Endothelial cell of umbilical vein (primary cell): ENCODE data around the gene DCUN1D4. TPM values are rescaled to one million over a fixed set of nuclear protein-coding genes. Genes with fewer than 3 reads are reported as not detected.

Source experiments
- BruUV-seq: library from RNA; stranded (reverse); fragments of 400-500 nt; replicated peaks from 2 replicates; lab custom pipeline; 2021; lab: Mats Ljungman, UMichigan
- CTCF ChIA-PET: fragments of 300-600, 350-600 bp; sonication (Branson Sonifier 250); formaldehyde crosslinking; loops from one replicate; lab custom pipeline; 2021; ENCODE audit warnings: antibody characterized with exemption, inconsistent platforms; lab: Charles Lee
- POLR2A ChIA-PET: fragments of 300-600, 350-600 bp; sonication (Branson Sonifier 250); formaldehyde crosslinking; loops from one replicate; lab custom pipeline; 2021; ENCODE audit warnings: antibody characterized with exemption, inconsistent platforms; lab: Charles Lee
- DNase-seq: peaks from one replicate; pipeline ENCODE4 v3.0.0-alpha.2; 2011; ENCODE audit warnings: low read depth, low spot score
- FAIRE-seq: peaks from 2 replicates; lab custom pipeline; 2011; peaks lifted over from hg19 to GRCh38; lab: Jason Lieb, UNC
- H2AFZ ChIP-seq: 2 replicates; pipeline ENCODE4 v1.6.0; 2012; ENCODE audit warnings: low read depth, low read length, control low read depth, inconsistent platforms
- H3K27ac ChIP-seq: 2 replicates; pipeline ENCODE4 v1.5.1; 2011; ENCODE audit warnings: low read depth, mild to moderate bottlenecking, control low read depth, low read length, moderate library complexity; ENCODE audit not compliant: insufficient read depth
- H3K27me3 ChIP-seq, 2 experiments: 2 replicates each; pipeline versions ENCODE4 v1.6.0 to v1.6.1; 2011; ENCODE audit warnings: low read length in 2 of 2, mixed read lengths in 1 of 2; ENCODE audit not compliant: control insufficient read depth in 2 of 2, insufficient read depth in 2 of 2
- H3K36me3 ChIP-seq, 2 experiments: 2 replicates in 1 of 2; 3 replicates in 1 of 2; pipeline ENCODE4 v1.5.1; 2011; ENCODE audit warnings: low read length in 2 of 2, mild to moderate bottlenecking in 1 of 2, moderate library complexity in 1 of 2; ENCODE audit not compliant: control insufficient read depth in 2 of 2, insufficient read depth in 2 of 2; ENCODE audit errors: extremely low read depth in 1 of 2
- H3K4me1 ChIP-seq: 3 replicates; pipeline ENCODE4 v1.5.1; 2011; ENCODE audit warnings: mild to moderate bottlenecking, low read length; ENCODE audit not compliant: control insufficient read depth, insufficient read depth; ENCODE audit errors: extremely low read depth
- H3K4me2 ChIP-seq: 2 replicates; pipeline ENCODE4 v1.6.1; 2011; ENCODE audit warnings: low read length, control low read depth, mixed read lengths; ENCODE audit not compliant: insufficient read depth
- H3K4me3 ChIP-seq, 3 experiments: fragments of 200-600 bp in 1 of 3; sonication (generic), shearing (Covaris generic) in 1 of 3; replicated peaks in 1 of 3; 2 replicates each; pipeline ENCODE4 v1.5.1; 2011 to 2016; ENCODE audit warnings: control low read depth in 3 of 3, low read length in 3 of 3, mild to moderate bottlenecking in 2 of 3, inconsistent platforms in 1 of 3, low read depth in 1 of 3, moderate library complexity in 1 of 3; ENCODE audit not compliant: insufficient read depth in 1 of 3
- H3K79me2 ChIP-seq: 2 replicates; pipeline ENCODE4 v1.6.0; 2012; ENCODE audit warnings: low read length, inconsistent platforms; ENCODE audit not compliant: control insufficient read depth, insufficient read depth
- H3K9ac ChIP-seq: replicated peaks from 2 replicates; pipeline ENCODE3; 2011; ENCODE audit warnings: low read length, control low read depth; ENCODE audit not compliant: insufficient read depth; ENCODE audit errors: extremely low read depth
- H3K9me1 ChIP-seq: replicated peaks from 3 replicates; pipeline ENCODE4 v1.6.0; 2011; ENCODE audit warnings: mild to moderate bottlenecking, low read length; ENCODE audit not compliant: control insufficient read depth, insufficient read depth; ENCODE audit errors: extremely low read depth
- H3K9me3 ChIP-seq: replicated peaks from 2 replicates; pipeline ENCODE4 v1.5.1; 2012; ENCODE audit warnings: low read length, inconsistent platforms; ENCODE audit not compliant: control insufficient read depth, insufficient read depth
- H4K20me1 ChIP-seq: replicated peaks from 2 replicates; pipeline ENCODE3; 2011; ENCODE audit warnings: mild to moderate bottlenecking, low read length; ENCODE audit not compliant: control insufficient read depth, insufficient read depth; ENCODE audit errors: extremely low read depth
- EZH2 ChIP-seq: IDR thresholded peaks from 2 replicates; pipeline ENCODE4 v1.6.1; 2012; ENCODE audit warnings: borderline replicate concordance, low read depth, mild to moderate bottlenecking, moderate library complexity, low read length, inconsistent platforms; ENCODE audit not compliant: severe bottlenecking
- FOS ChIP-seq: IDR thresholded peaks from 2 replicates; pipeline ENCODE4 v1.6.1; 2011; ENCODE audit warnings: mild to moderate bottlenecking, low read length, moderate library complexity, borderline replicate concordance; ENCODE audit not compliant: insufficient read depth
- JUN ChIP-seq: IDR thresholded peaks from 2 replicates; pipeline ENCODE4 v1.6.1; 2011; ENCODE audit warnings: borderline replicate concordance, low read depth; ENCODE audit not compliant: insufficient read length, insufficient read depth
- MYC ChIP-seq: IDR thresholded peaks from one replicate; pipeline ENCODE4 v1.6.1; 2011; ENCODE audit warnings: mild to moderate bottlenecking, low read depth, low read length
- POLR2A ChIP-seq: IDR thresholded peaks from 2 replicates; pipeline ENCODE4 v1.6.1; 2012; ENCODE audit warnings: low read depth, mild to moderate bottlenecking, control low read depth, low read length
- dilution Hi-C: fragments of 300-500 bp; cut with MboI; formaldehyde crosslinking; loops from one replicate; pipeline ENCODE4 v1.15.0; 2019; ENCODE audit warnings: low sequenced_read_pairs; ENCODE audit not compliant: extremely low pct_ligation_motif_present
- intact Hi-C: fragments of 100-400 bp; cut with micrococcal nuclease; formaldehyde crosslinking; loops from one replicate; pipeline ENCODE4 v1.10.0; 2022
- polyA plus RNA-seq, 4 experiments: library from polyadenylated mRNA; depleted of rRNA in 3 of 4; stranded (reverse) in 3 of 4; unstranded in 1 of 4; fragments of >200 nt; gene quantifications; 2 replicates each; pipeline versions ENCODE4 v1.2.1 to v1.2.3, GENCODE V29; 2011 to 2012; ENCODE audit warnings: missing spikeins in 1 of 4
- total RNA-seq: library from RNA; stranded (reverse); gene quantifications from 2 replicates; pipeline ENCODE4 v1.2.3, GENCODE V29; 2021
- TF ChIP-seq, protein P1 (sequence below): IDR thresholded peaks from 2 replicates; pipeline ENCODE4 v1.6.1; 2011; ENCODE audit not compliant: insufficient read depth, insufficient read length
- TF ChIP-seq, protein P2 (sequence below), 2 donors: IDR thresholded peaks; 1 replicate in 1 of 2; 2 replicates in 1 of 2; pipeline ENCODE4 v1.5.1; 2011; ENCODE audit warnings: low read length in 2 of 2, mild to moderate bottlenecking in 2 of 2, moderate library complexity in 2 of 2, control low read depth in 1 of 2, inconsistent platforms in 1 of 2, low read depth in 1 of 2; ENCODE audit not compliant: insufficient read depth in 1 of 2; ENCODE audit errors: extremely low read depth in 1 of 2

The DCUN1D4 gene
- total and polyA plus RNA-seq, 2 donors (not counting 3 experiments of a cell fraction or from before 2014, with no cell fraction given): 24.8 to 50.6 TPM

DNA sequence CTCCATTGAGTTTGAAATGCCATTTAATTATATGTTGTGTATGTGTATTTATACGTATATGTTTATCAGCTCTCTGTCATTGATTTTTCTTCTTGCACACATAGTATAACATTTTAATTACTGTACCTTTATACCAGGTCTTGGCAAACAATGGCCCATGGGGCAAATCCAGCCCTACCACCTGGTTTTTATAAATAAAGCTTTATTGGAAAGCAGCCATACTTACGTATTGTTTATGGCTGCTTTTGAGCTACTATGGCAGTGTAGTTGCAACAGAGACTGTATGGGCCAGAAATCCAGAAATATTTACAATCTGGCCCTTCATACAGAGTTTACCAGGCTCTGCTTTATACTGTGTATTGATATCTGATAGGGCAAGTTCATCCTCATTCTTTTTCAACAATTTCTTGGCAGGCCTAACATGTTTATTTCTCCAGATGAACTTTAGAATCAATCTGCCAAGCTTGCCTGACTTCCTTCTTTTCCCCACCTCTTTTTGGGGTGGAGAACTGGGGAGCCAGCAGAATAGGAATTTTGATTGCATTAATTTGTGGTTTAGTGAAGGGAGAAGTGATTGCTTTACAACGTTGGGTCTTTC is 15.8 kb downstream of the DCUN1D4 start:
- intact Hi-C loops: no loop called here
- Histone ChIP-seq H3K79me2 (peaks cover 64% of the 10 kb centered on the region), H3K27me3 (no peaks in the 10 kb centered on the region), H3K9me3 (no peaks in the 10 kb centered on the region), H3K4me3 (no peak overlapping the region), H3K4me2 (no peak overlapping the region), H3K27ac (no peak overlapping the region), H4K20me1 (peaks cover 3% of the 10 kb centered on the region), H3K4me1 (no peaks in the 10 kb centered on the region), H3K36me3 (peaks cover 0 to 4% of the 10 kb centered on the region in 2 experiments), H2AFZ (no peak overlapping the region), H3K9ac (no peak overlapping the region), H3K9me1 (no peaks in the 10 kb centered on the region)
- FAIRE-seq (no peak), DNase-seq (no peak)
- ChIA-PET POLR2A (no interaction called here), CTCF (no interaction called here)
- TF ChIP-seq POLR2A: no peak
- no peak for TF ChIP-seq EZH2
- TF ChIP-seq JUN: no peak
- TF ChIP-seq FOS: no peak
- TF ChIP-seq, protein P1, sequence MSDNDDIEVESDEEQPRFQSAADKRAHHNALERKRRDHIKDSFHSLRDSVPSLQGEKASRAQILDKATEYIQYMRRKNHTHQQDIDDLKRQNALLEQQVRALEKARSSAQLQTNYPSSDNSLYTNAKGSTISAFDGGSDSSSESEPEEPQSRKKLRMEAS: no peak
- TF ChIP-seq, protein P2, sequence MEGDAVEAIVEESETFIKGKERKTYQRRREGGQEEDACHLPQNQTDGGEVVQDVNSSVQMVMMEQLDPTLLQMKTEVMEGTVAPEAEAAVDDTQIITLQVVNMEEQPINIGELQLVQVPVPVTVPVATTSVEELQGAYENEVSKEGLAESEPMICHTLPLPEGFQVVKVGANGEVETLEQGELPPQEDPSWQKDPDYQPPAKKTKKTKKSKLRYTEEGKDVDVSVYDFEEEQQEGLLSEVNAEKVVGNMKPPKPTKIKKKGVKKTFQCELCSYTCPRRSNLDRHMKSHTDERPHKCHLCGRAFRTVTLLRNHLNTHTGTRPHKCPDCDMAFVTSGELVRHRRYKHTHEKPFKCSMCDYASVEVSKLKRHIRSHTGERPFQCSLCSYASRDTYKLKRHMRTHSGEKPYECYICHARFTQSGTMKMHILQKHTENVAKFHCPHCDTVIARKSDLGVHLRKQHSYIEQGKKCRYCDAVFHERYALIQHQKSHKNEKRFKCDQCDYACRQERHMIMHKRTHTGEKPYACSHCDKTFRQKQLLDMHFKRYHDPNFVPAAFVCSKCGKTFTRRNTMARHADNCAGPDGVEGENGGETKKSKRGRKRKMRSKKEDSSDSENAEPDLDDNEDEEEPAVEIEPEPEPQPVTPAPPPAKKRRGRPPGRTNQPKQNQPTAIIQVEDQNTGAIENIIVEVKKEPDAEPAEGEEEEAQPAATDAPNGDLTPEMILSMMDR (IDR thresholded peaks at IDR 0.05; ENCODE audit: extremely low read depth in 1 of 2, insufficient read depth in 1 of 2, low read depth in 1 of 2, low read length in 2 of 2): no peak
- no peak for TF ChIP-seq MYC
- no TSS peak for BruUV-seq
- dilution Hi-C loops: no loop called here
